Brain microvascular endothelial cell (primary cell): ENCODE measurements around the gene FAM50A.

Experiments
- DNase-seq: peaks from one replicate; pipeline ENCODE4 v3.0.0-alpha.2; 2020
- H3K27ac ChIP-seq: fragments of 250-450 bp; sonication (Bioruptor Pico); 2 replicates; pipeline ENCODE4 v1.5.1; 2020; ENCODE audit warnings: mild to moderate bottlenecking, moderate library complexity
- H3K27me3 ChIP-seq: fragments of 250-450 bp; sonication (Bioruptor Pico); replicated peaks from 2 replicates; pipeline ENCODE4 v1.5.1; 2020; ENCODE audit warnings: mild to moderate bottlenecking
- H3K36me3 ChIP-seq: fragments of 250-450 bp; sonication (Bioruptor Pico); replicated peaks from 2 replicates; pipeline ENCODE4 v1.5.1; 2020; ENCODE audit warnings: mild to moderate bottlenecking
- H3K4me3 ChIP-seq: 2 replicates; pipeline ENCODE4 v1.5.1; 2011; ENCODE audit warnings: low read depth, mild to moderate bottlenecking, control low read depth, low read length, moderate library complexity
- in situ Hi-C: cut with HindIII; loops from 2 replicates; pipeline ENCODE4 v1.10.0; 2017; ENCODE audit warnings: low sequenced_read_pairs, low pct_ligation_motif_present
- TF ChIP-seq, protein P1 (sequence below): IDR thresholded peaks from 2 replicates; pipeline ENCODE4 v1.5.1; 2011; ENCODE audit warnings: low read depth, mild to moderate bottlenecking, moderate library complexity, low read length, control low read depth, inconsistent platforms; ENCODE audit errors: missing control alignments

Gene FAM50A

DNA sequence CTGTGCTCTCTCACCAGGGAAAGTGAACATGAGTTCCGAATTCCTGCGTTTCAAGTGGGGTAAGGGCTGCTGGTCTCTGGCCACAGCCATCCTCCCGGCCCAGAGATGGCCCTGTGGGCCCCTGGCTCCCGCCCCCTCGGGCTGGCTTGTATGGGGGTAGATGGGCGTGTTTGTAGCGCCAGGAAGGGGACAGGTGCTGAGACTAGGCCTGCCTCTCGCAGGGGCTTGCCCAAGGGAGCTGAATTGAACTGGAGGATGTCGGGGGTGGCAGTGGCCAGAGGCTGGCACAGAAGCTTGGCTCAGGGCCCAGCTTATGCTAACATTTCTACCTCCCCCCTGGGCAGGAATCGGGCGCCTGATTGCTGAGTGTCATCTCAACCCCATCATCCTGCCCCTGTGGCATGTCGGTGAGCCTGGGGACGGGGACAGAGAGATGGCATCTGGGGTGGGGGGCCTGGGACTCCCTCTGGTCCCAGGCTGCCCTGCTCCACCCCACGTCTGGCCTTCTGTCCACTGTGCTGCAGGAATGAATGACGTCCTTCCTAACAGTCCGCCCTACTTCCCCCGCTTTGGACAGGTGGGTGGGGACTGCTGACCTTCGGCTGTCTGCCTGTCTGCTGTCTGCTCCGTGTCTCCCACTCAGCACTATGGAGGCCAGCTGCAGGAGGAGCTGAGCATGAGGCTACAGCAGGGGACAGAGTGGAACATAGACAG lies 24.1 kb upstream of the FAM50A start:
- H3K36me3 ChIP-seq = no peaks in the 10 kb centered on the region
- in situ Hi-C loops = no loop called here

DNA sequence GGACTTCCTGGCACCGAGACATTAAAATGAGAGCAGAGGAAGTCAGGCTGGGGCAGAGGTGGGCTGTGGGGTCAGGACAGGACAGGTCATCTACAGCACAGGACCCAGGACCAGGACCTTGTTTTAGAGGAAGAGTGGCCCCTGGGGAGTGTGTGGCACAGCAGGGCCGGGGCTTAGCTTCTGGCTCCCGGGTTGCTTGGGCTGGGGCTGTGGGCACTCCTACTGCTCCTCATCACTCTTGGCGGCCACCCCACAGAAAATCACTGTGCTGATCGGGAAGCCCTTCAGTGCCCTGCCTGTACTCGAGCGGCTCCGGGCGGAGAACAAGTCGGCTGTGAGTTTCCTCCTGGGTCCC lies 23.6 kb upstream of the FAM50A start:
- TF ChIP-seq, protein P1, sequence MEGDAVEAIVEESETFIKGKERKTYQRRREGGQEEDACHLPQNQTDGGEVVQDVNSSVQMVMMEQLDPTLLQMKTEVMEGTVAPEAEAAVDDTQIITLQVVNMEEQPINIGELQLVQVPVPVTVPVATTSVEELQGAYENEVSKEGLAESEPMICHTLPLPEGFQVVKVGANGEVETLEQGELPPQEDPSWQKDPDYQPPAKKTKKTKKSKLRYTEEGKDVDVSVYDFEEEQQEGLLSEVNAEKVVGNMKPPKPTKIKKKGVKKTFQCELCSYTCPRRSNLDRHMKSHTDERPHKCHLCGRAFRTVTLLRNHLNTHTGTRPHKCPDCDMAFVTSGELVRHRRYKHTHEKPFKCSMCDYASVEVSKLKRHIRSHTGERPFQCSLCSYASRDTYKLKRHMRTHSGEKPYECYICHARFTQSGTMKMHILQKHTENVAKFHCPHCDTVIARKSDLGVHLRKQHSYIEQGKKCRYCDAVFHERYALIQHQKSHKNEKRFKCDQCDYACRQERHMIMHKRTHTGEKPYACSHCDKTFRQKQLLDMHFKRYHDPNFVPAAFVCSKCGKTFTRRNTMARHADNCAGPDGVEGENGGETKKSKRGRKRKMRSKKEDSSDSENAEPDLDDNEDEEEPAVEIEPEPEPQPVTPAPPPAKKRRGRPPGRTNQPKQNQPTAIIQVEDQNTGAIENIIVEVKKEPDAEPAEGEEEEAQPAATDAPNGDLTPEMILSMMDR = no peak
- in situ Hi-C loops = no loop called here
- no peaks in the 10 kb centered on the region for H3K36me3 ChIP-seq

More for the DNA sequence above, 24.1 kb upstream of the FAM50A start:
- TF ChIP-seq, protein P1 = no peak
- Histone ChIP-seq H3K4me3 (no peak overlapping the region), H3K27me3 (no peaks in the 10 kb centered on the region), H3K27ac (no peak overlapping the region)
- DNase-seq = no peak

DNA sequence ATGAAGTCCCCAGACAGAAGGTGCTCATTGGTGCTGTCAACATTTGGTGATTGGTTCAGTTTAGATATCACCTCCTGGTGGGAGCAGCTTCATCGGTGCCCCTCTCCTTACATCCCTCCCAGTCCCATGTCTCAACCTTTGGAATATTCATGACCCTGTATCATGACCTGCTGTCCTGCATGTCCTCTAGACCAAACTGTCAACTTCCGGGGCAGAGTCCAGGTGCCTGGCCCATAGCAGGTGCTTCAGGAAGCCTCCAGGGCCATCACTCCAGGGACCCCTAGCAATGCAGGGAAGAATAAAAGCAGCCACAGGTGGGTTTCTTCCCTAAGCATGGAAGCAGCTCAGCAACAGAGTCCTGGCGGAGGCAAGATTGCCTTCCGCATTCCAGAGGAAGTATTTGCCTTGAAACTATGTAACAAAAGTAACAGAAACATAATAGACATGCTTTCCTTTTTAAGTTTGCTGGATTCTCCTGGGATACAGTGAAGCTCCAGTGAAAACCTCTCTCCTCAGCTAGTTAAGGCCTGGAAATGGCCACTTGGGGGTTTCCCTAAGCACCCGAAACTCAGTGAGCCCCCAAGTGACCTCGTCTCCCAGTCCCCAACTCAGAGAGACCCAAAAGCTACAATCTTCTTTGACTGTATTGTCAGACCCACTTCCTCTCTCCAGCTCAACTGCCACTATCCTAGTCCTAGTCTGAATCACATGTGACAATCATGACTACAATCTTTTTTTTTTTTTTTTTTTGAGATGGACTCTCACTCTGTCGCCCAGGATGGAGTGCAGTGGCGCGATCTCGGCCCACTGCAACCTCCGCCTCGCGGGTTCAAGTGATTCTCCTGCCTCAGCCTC lies 16.8 kb upstream of the FAM50A start:
- Histone ChIP-seq H3K27me3 (no peaks in the 10 kb centered on the region), H3K27ac (no peak overlapping the region), H3K36me3 (peaks cover 6% of the 10 kb centered on the region), H3K4me3 (no peak overlapping the region)
- DNase-seq = no peak
- TF ChIP-seq, protein P1 = no peak
- in situ Hi-C loops = no loop called here

More for the DNA sequence above, 23.6 kb upstream of the FAM50A start:
- DNase-seq = no peak
- H3K27me3 ChIP-seq = no peaks in the 10 kb centered on the region
- no peak overlapping the region for H3K27ac ChIP-seq
- no peak overlapping the region for H3K4me3 ChIP-seq

DNA sequence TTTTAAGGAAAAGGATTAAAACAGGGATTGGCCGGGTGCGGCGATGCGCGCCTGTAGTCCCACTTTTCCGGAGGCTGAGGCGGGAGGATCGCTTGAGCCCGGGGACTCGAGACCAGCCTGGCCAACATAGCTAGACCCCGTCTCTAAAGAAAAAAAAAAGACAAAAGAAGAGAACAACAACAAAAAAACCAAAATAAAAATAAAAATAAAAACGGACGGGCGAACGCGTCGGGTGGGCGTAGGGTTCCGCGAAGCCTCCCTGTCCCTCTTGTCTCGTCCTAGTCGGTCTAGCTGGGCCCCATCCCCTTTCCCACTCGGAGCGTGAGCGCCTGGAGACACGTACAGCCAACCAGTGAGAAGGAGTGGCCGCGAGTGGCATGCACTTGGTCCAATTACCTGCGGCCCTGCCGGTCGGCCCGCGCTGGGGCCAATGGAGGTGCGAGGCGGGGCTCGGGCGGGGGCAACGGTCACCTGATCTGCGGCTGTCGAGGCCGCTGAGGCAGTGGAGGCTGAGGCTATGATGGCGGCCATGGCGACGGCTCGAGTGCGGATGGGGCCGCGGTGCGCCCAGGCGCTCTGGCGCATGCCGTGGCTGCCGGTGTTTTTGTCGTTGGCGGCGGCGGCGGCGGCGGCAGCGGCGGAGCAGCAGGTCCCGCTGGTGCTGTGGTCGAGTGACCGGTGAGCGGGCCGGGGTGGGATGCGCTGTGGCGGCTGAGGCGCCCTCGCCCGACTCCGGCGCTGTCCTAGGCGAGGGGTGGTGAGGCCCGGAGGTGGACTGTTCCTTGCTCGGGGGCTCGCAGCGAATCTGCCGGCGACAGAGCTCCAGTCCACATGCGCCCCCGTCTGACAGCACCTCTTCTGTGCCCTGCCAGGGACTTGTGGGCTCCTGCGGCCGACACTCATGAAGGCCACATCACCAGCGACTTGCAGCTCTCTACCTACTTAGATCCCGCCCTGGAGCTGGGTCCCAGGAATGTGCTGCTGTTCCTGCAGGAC lies 15.5 kb upstream of the FAM50A start, which contains the start of gene ATP6AP1:
ATP6AP1 (plus strand) TSS at position 502 of the 996 bp plus-strand sequence; CDS start at position 518, 16 bp downstream.
- peak within 1 kb of the TSS; percentile 11 for H3K27ac ChIP-seq
- H3K27me3 ChIP-seq = no peaks in the 10 kb centered on the region
- H3K4me3 ChIP-seq = peak within 1 kb of the TSS; percentile 70
- in situ Hi-C loops = no loop called here
- TF ChIP-seq, protein P1 = no peak
- DNase-seq = peak; percentile 93
- peaks cover 6% of the 10 kb centered on the region for H3K36me3 ChIP-seq

DNA sequence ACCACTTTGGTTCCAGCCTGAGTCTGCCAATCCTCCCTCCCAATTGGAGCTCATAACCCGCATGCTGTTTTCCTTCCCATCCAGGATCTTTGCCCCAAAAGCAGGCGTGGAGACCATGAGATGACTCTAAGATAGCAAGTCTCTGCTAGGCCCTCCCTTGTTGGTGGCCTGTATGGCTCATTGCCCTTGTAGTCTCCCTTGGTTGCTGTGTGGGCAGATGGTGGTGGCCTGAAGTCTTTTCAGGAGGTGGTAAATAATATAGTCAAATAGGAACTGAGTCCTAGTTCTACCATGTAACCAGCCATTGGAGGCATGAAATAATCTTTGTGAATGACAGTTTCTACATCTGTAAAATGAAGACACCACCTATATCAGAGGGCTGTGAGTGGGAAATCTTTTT lies 14.2 kb upstream of the FAM50A start:
- in situ Hi-C loops = no loop called here
- peaks cover 6% of the 10 kb centered on the region for H3K36me3 ChIP-seq
- TF ChIP-seq, protein P1 = no peak
- DNase-seq = no peak
- no peak overlapping the region for H3K27ac ChIP-seq
- no peaks in the 10 kb centered on the region for H3K27me3 ChIP-seq
- peak overlapping the region; percentile 70 for H3K4me3 ChIP-seq
